Brain microvascular endothelial cell (primary cell): Measurements from ENCODE around the gene GCSAM.

ENCODE experiments used
- DNase-seq: peaks from one replicate; pipeline ENCODE4 v3.0.0-alpha.2; 2020
- H3K27ac ChIP-seq: fragments of 250-450 bp; sonication (Bioruptor Pico); 2 replicates; pipeline ENCODE4 v1.5.1; 2020; ENCODE audit warnings: mild to moderate bottlenecking, moderate library complexity
- H3K27me3 ChIP-seq: fragments of 250-450 bp; sonication (Bioruptor Pico); replicated peaks from 2 replicates; pipeline ENCODE4 v1.5.1; 2020; ENCODE audit warnings: mild to moderate bottlenecking
- H3K36me3 ChIP-seq: fragments of 250-450 bp; sonication (Bioruptor Pico); replicated peaks from 2 replicates; pipeline ENCODE4 v1.5.1; 2020; ENCODE audit warnings: mild to moderate bottlenecking
- H3K4me3 ChIP-seq: 2 replicates; pipeline ENCODE4 v1.5.1; 2011; ENCODE audit warnings: low read depth, mild to moderate bottlenecking, control low read depth, low read length, moderate library complexity
- CTCF ChIP-seq: IDR thresholded peaks from 2 replicates; pipeline ENCODE4 v1.5.1; 2011; ENCODE audit warnings: low read depth, mild to moderate bottlenecking, moderate library complexity, low read length, control low read depth, inconsistent platforms; ENCODE audit errors: missing control alignments
- in situ Hi-C: cut with HindIII; loops from 2 replicates; pipeline ENCODE4 v1.10.0; 2017; ENCODE audit warnings: low sequenced_read_pairs, low pct_ligation_motif_present

GCSAM gene

GRCh38 chr3:112111785-112112402, 21.2 kb downstream of the GCSAM start:
- DNase-seq = peak; percentile 65
- Histone ChIP-seq H3K36me3 (peaks cover 14% of the 10 kb centered on the region), H3K27ac (no peak overlapping the region), H3K27me3 (no peaks in the 10 kb centered on the region), H3K4me3 (no peak overlapping the region)
- TF ChIP-seq CTCF = peak; percentile 85
- in situ Hi-C loops = no loop called here

GRCh38 chr3:112109322-112109721, 23.7 kb downstream of the GCSAM start:
- Histone ChIP-seq H3K27ac (no peak overlapping the region), H3K36me3 (peaks cover 14% of the 10 kb centered on the region), H3K27me3 (no peaks in the 10 kb centered on the region), H3K4me3 (no peak overlapping the region)
- no peak for TF ChIP-seq CTCF
- in situ Hi-C loops = no loop called here
- DNase-seq = no peak

- DNase-seq = no peak
- H3K27ac ChIP-seq = no peak overlapping the region
- peaks cover 3% of the 10 kb centered on the region for H3K36me3 ChIP-seq
- in situ Hi-C loops = no loop called here
- no peaks in the 10 kb centered on the region for H3K27me3 ChIP-seq
- TF ChIP-seq CTCF = no peak
- no peak overlapping the region for H3K4me3 ChIP-seq
These were observed 28.3 kb downstream of the GCSAM start for GRCh38 chr3:112104774-112105173.

GRCh38 chr3:112101916-112102315, 31.1 kb downstream of the GCSAM start:
- no peak overlapping the region for H3K4me3 ChIP-seq
- DNase-seq = peak; percentile 85
- H3K27ac ChIP-seq = peak overlapping the region; percentile 35
- no peaks in the 10 kb centered on the region for H3K27me3 ChIP-seq
- in situ Hi-C loops = no loop called here
- peaks cover 3% of the 10 kb centered on the region for H3K36me3 ChIP-seq
- no peak for TF ChIP-seq CTCF

- Histone ChIP-seq H3K27me3 (no peaks in the 10 kb centered on the region), H3K27ac (peak overlapping the region; percentile 74), H3K36me3 (peaks cover 2% of the 10 kb centered on the region), H3K4me3 (no peak overlapping the region)
- in situ Hi-C loops = no loop called here
- peak; percentile 100 for DNase-seq
- TF ChIP-seq CTCF = no peak
These were observed 35.7 kb downstream of the GCSAM start for GRCh38 chr3:112097378-112097777.

GRCh38 chr3:112096176-112096575, 36.9 kb downstream of the GCSAM start:
- no peaks in the 10 kb centered on the region for H3K27me3 ChIP-seq
- in situ Hi-C loops = no loop called here
- H3K36me3 ChIP-seq = peaks cover 2% of the 10 kb centered on the region
- no peak for TF ChIP-seq CTCF
- no peak overlapping the region for H3K27ac ChIP-seq
- no peak overlapping the region for H3K4me3 ChIP-seq
- no peak for DNase-seq
